ENCODE results near the gene MPZ.
"Not testable (repeated sequence)": the region's sequence is repeated elsewhere in the genome, so short reads cannot be mapped to it uniquely, and the experiment has no call there.

MPZ gene

DNA sequence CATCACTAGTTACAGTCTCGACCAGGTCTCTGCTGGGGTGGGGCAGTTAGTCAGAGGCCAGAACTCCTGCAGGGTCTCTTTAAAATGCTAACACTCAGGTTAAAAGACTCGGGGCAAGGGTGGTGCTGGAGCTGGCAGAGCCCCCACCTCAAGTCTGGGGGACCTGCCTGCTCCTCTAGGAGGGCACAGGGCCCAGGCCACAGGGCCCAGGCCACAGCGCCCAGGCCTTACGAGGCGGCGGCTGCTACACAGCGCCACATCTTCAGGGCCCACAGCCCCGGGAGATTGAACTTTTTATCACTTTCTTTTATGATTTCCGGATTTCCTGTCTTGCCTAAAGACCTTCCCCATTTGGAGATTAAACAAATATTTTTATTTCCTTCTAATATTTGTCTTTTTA lies 10.4 kb downstream of the MPZ start:
- no peak for DNase-seq

DNA sequence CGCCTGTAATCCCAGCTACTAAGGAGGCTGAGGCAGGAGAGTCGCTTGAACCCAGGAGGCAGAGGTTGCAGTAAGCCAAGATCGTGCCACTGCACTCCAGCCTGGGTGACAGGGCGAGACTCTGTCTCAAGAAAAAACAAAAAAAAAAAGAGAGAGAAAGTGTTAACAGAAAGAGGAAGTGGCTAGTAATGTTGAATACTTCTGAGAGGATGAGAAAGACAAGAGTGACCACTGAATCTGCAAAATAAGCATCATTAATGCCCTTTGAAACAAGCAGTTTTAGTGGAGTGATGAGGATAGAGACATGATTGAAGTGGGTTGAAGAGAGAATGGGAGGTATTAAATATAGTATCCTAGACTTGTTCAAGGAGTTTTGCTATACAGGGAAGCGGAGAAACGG lies 11.7 kb downstream of the MPZ start:
- DNase-seq: no peak

DNA sequence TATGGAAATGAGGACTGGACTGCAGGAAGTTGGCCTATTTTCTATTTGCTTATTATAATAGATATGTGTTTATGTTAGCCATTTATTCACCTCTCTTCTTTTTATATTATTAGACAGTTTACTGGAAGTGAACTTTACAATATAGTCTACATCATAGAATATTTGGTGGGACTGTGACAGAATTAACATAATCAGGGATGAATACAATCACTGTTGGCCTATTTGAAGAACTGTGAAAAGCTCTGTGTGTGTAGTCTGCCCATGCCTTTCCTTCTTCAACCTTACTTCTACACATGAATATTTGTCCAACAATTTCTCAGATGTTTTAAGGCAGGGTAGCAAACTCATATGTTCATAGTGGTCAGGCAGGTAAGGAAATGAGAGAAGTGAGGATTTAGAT lies 12.4 kb downstream of the MPZ start:
- no peak for DNase-seq

DNA sequence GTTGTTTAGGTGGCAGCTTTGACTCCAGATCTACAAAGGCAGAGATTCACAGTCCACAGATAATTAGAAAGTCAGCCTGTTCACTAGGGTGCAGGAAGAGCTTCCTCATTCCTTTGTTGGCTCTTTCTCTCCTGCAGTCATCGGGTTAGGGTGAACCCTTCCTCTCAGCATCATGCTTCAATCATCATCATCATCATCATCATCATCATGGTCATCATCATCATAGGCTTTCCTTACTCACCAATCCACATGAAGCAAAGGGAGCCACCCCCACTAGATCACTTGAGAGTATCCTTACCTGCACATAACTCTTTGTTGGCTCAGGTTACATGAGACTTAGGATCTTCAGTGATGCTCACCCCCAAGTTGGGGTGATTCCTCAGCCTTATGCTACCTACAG lies 19.0 kb downstream of the MPZ start:
- DNase-seq: no peak

DNA sequence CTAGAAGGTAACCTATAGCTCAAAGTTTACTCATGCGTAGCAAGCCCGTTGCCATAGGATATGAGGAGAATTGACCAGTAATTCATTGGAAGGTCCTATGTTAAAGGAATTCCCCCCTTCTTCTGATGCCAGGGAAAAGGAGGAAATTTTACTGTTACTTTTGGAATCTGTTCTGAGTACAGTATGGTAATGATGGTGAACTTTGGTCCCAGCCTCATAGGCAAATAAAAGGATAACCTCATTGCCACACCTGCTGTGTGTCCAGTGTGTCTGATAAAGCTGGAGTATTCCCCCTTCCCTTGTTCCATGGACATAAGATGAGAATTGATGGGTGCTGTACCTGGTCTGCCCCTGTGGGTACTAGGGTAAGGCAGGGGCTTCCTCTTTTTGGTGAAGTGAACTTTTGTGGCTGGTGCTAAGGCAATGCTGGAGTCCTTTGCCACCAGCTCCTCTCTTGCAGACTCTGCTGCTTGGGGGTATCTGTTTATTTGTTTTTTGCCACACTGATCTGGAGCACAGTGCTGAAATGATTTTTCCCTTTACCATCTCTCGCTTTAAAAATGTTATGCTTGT lies 22.2 kb downstream of the MPZ start:
- no peak for DNase-seq

DNA sequence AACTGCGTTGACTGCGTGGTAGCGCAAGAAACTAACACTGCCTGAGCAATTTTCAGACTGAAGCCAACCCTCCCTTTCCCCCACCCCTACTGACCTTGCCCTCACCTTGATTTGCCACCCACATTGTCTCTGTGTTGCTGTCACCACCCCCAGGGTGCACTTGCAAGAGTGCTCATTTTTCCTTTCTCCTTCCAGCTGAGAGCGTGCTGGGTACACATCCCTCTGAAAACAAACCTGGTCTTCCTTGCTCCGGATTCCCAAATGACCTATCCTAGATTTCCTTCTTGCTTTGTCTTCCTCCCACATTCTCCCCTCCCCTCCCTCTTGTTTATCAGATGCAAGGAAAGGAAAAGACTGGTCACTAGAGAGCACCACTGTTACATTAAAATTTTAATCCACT lies 24.2 kb downstream of the MPZ start:
- no peak for DNase-seq

DNA sequence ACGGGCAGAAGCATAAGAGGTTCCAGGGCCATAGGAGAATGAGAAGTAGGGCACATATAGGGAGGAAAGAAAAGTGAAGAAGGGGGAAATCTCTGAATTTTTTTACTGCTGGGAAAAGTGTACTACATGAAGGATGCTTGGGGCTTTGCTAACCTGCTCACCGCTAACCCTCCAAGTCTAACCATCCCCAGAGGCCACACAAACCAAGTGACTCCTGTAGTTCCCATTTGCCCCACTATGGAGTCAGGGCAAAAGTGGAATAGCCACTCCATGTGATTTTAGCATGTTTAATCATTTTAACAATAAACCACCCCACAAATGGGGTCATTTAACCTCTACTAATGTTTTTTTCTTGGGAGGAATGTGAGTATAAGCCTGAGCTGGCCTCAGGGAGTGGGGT lies 24.7 kb downstream of the MPZ start:
- DNase-seq: no peak

DNA sequence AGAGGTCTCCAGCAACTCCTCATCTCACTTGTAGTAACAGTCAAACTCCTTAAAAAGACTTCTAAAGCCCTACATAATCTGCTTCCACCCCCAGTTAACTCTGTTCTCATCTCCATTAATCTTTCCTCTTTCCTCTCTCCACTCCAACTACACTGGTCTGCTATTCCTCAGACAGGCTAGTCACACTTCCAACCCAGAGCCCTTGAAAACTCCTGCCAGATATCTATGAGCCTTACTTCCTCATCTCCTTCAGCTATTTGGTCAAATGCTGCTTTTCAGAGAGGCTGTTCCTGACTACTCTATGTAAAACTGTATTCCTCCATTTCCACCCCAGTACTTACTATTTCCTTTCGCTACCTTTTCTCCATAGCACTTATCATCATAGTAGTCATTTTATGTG lies 26.8 kb downstream of the MPZ start:
- DNase-seq: no peak

DNA sequence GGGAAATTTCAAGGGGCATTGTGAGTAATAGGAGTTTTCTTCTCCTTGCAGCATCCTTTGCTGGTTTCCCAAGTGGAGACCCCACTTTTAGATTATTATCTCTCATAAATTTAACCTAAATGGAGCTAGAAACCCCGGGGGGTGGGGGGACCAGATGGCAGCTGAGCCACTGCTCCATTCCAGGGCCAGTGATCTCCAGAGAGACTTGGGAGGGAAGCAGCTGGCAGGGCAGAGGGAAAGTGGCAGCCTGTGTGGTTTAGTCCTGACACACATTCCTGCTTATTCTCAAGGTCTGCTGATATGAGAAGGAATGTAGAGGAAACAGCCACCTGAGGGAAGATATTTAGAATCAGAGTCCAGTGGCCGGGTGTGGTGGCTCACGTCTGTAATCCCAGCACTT lies 34.9 kb downstream of the MPZ start:
- DNase-seq: no peak

DNA sequence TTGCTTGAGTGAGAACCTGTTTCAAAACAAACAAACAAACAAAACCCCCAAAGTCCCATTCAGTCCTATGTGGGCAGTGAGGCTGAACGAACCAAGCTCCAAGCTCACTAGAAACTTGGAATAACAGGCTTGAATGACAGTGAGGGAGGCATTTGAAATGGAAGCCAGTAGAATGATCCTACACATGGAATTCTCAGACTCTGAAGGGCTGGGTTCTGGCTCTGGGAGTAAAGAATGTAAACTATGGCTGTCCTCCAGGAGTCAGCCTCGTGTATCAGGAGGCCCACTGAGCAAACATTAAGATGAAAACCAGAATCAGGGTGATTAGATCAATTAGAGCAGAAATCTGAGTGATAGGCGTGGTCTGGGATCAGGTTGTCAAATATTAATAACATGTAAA lies 36.4 kb downstream of the MPZ start:
- no peak for DNase-seq

DNA sequence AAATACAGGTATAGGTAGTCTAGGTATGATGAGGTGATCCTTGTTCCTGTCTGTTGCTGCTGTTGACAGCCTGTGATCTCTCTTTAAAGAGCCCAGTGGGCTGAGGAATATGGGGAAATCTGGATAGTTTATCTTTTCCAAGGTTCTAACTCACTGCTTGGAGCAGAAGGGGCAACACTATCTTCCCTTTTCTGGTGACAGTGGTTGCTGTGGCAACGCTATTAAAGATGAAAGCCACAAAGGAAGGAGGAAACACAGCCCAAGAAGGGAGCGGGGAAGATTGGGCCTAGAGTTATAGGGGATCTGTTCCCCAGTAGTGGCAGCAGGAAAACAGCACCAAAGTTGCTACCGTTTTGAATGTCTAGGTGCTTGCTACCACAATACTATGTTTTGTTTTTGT lies 42.4 kb downstream of the MPZ start:
- DNase-seq: no peak

DNA sequence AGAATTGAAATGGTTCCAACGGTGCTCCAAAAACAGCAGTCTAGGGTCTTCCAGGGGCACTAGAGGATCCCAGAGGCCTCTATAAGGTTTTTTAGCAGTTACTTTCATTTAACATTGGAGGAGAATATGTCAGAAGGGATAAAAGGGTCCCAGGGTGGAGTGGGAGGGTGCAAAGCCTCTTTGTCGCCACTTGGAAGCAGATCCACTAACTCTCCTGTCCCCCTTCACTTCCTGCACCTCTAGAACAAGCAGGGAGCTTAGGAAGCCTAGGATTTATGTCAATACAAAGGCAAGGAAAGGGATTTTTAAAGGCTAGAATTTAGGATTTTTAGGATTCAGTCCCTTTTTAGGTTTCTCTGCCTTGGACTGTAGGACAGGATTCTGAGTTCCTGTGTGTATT lies 42.9 kb downstream of the MPZ start:
- DNase-seq: no peak

DNA sequence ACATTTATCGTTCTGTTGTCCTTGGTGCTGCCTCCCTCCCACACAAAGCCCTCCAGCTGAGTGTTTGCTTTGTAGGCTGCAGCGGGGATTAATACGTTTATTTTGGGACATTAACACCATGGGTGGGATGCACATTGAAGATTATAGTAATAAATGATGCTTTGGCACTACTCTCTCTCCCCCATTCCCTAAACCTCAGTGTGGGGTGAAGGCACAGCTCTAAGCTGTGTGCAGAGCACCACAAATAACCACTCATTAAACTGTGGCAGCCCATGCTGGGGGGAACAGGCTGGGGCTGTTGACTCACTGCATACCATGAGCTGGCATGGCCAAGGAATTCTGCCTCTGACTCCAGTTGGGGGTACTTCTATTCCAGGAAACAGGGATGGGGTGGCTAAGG lies 43.6 kb downstream of the MPZ start:
- DNase-seq: no peak

DNA sequence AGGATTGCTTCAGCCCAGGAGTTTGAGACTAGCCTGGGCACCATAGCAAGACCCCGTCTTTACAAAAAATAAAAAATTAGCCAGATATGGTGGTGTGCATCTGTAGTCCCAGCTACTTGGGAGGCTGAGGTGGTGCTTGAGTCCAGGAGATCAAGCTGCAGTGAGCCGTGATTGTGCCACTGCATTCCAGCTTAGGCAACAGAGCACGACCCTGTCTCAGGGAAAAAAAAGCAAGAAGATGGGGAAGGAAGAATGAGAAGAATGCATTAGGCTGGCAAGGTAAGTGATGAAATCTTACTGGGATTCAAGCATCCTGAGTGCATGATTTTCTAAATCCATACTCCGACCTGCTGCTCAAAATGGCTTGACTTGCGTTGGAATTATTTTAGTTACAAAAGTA lies 44.5 kb downstream of the MPZ start:
- DNase-seq: no peak

DNA sequence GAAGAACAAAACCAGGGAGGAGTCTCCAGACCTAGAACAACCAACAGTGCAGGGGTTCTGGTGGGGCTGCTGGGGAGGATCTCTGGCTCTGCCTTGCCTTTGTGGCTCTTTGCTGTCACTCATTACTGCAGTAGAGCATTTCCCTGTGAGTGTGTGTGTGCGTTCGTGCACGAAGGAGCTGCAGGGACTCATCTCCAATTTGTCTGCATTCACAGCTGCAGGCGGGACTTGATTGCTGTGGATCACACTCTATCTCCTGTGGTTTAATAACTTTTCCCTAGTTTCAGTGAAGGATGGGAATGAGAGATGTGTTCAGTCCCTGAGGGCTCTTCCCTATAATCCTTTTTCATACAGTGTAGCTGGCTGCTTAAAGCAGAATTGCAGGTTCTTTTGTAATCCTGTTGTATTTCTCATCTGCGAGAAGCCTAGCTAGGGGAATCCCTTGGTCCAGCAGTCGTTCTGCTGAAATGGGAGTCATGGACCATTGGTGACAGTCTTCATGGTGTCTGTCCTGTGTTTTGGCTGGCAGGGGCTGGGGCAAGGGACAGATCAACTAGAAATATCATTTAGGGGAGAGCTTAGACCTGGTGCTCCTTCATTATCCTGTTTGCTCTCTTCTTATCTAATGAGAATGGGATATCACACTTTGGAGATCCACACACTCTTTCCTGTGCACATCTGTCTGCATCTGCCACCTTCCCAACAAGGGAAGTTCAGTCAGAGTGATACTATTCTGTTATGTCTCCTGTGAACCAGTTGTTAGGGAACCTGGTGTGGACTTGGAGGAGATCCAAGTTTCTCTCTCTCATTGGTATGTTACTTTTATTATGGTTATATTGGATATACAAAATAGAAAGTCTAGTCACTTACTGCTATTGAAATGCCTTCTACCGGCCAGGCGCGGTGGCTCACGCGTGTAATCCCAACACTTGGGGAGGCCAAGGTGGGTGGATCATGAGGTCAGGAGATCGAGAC lies 48.2 kb downstream of the MPZ start:
- DNase-seq: no peak

DNA sequence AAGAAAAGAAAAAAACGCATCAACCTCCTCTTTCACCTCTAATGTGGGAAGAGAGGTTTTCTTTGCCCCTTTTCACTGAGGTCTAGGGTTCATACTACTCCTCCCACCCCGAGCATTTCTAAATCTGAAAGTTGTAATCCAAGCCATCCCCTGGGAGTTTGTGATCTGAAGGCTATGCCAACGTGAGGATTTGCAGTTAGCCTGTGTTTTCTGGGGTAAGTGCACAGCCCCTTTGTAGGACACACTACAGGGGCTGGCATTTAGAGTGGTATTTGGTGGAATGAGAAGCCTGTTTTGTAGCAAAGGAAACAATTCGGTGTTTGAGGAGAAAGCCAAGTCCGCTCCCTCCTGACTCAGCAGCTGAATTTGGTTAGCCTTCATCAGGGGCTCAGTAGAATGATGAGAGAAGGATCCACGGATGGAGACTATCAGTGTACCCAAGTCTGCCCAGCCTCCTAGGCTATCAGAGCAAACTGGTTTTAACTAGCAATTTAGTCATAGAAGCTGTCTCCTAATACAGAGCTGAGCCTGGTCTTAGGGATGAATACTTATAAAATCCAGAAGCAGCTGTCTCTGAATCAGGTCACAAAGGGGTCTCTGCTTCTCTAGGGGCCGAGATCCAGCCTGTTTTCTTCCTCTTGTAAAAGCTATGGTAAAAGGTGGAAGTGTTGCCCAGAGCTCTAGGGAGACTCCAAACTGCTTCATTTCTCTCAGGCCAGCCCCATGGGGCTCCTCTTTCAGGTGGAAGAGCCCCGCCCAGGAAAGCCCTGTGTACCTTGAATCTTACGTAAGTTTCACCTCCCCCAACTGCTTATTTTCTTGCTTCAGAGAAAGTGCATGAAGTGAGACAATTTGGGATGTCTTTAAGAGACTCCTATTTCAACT lies 49.1 kb downstream of the MPZ start:
- no peak for DNase-seq

DNA sequence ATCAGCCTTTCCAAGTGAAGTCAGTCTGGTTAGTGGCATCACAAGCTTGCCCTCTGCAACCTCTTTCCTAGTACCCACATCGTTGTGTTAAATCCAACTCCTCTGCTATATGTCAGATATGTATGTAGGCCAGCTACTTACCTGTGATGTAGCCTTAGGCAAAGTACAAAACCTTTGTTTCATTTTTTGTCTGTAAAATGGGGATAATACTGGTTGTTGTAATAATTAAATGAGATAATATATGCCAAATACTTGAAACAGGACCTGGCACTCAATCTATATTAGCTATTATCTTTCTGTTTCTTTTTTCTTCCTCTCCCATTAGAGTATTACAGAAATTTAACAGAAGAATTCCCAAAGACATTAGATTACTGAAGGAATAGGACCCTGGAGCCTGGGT lies 50.0 kb downstream of the MPZ start:
- DNase-seq: no peak

DNA sequence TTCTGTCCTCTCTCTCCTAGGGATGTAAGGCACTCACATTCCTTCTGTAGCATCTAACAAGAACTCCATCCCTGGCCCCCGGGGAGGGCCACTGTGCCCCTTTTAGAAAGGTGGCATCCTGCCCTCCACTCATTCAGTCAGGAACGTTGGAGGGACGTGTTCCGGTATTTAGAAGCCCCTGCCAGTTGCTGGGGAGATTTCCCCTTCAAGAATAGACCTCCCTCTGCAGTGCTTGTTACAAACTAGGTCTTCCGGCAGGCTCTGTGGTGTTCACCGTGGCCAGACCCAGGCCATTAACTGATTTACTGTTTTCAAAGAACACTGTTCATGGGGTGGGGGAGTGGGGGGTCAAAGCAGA lies 50.4 kb downstream of the MPZ start:
- DNase-seq: no peak

DNA sequence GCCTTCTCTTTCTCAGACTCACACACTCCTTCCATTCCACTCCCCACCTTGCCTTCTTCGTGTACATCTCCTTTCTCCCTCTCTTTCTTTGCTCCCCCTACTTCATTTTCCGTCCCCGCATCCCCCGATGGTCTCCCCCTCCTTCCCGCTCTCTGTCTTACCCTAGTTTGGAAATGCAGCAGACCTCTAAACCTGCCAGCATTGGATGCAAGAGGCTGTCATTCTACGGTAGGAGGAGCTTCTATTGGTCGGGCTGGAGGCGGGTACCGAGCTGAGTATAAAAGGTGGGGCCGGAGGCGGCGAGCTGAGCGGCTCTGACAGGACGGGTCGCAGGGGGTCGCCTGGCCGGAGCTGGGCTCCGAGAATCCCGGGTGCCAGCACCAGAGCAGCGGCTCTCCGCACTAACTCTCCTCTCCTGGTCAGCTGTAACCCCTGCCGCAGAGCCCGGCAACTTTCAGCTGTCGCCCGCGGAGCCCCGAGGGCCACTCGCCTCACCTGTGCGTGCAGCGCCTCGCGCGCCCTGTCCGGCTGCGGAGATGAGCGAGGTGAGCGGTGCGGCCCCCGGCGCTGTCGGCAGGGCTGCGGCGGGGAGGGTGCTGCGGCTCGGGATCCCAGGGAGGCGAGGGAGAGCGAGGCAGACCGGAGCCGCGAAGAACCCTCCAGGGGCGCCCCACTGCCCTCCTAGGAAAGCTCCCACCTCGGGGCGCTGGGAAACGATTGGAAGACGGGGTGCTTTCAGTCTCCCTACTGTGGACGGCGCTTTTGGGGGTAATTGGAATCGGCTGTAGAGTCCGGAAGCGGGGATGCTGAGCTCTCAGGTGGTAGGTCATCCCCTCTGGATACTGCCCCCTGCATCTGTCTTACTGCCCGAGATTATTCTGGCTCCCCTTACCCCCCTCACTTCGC lies 51.1 kb downstream of the MPZ start, which contains the start of gene PCP4L1:
TSS of gene PCP4L1 (plus strand) at position 307 of the 906 bp plus-strand sequence. CDS start at position 537, 230 bp downstream.
- DNase-seq: no peak

DNA sequence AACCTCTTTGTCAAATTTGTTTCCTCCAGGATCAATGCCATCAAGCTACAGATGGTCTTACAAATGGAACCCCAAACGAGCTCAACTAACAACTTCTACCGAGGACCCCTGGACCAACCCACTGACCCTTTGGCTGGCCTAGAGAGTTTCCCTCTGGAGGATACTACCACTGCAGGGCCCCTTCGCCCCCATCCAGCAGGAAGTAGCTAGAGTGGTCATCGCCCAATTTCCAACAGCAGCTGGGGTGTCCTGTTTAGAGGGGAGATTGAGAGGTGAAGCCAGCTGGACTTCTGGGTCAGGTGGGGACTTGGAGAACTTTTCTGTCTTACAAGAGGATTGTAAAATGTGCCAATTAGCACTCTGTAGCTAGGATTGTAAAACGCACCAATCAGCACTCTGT lies 52.7 kb downstream of the MPZ start:
- DNase-seq: not testable (repeated sequence)

DNA sequence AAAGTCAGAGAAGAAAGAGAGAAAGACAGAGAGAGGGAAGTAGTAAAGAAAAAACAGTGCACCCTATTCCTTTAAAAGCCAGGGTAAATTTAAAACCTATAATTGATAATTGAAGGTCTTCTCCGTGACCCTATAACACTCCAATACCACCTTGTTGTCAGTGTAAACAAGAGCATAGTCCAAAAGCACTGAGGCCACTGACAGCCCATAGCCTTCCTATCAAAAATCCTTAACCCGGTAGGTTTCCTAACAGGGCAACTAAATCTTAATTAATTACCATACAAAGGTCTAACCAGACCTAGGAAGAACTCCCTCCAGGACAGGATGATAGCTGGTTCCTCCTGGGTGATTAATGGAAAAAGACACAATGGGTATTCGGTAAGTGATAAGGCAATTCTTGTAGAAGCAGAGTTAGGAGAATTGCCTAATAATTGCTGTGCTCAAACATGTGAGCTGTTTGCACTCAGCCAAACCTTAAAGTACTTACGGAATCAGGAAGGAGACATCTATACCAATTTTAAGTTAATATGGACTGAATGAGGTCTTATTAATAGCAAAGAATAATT lies 53.7 kb downstream of the MPZ start:
- DNase-seq: not testable (repeated sequence)

DNA sequence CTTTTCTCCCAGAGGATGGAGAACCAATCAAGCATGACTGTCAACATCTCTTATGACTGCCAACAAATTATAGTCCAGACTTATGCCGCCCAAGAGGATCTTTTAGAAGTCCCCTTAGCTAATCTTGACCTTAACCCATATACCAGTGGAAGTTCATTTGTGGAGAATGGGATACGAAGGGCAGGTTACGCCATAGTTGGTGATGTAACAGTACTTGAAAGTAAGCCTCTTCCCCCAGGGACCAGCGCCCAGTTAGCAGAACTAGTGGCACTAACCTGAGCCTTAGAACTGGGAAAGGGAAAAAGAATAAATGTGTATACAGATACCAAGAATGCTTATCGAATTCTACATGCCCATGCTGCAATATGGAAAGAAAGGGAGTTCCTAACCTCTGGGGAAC lies 54.5 kb downstream of the MPZ start:
- DNase-seq: not testable (repeated sequence)

Data from activated gamma-delta T cell (primary cell).